Measurements from ENCODE around the gene C1QTNF12. TPM values are rescaled to one million over a fixed set of nuclear protein-coding genes. Genes with fewer than 3 reads are reported as not detected.

C1QTNF12 gene
- total RNA-seq, 4 donors from 2014 or later: 2.7 TPM; not detected in 3

GRCh38 chr1:1287288-1288110 is 41.0 kb upstream of the C1QTNF12 start:
- no peaks in the 10 kb centered on the region for H3K4me1 ChIP-seq
- H3K36me3 ChIP-seq: no peaks in the 10 kb centered on the region
- TF ChIP-seq POLR2A (IDR thresholded peaks at IDR 0.05) (no peak), CTCF (IDR thresholded peaks at IDR 0.05 in 4 of 5, conservative IDR thresholded peaks at IDR 0.05 in 1 of 5) (no peak)
- no peak overlapping the region for H3K27ac ChIP-seq
- in situ Hi-C loops (cut with MboI; ENCODE audit: low sequenced_read_pairs in 4 of 4) (no loop called here), intact Hi-C loops (cut with DNase I; ENCODE audit: low total_unique reads) (no loop called here)
- no peaks in the 10 kb centered on the region for H3K9me3 ChIP-seq
- ATAC-seq: no peak
- DNase-seq: no peak
- H3K4me3 ChIP-seq: no peak overlapping the region
- H3K27me3 ChIP-seq: peaks cover 15 to 34% (median 24%) of the 10 kb centered on the region in 3 donors

- no peak overlapping the region for H3K27ac ChIP-seq
- in situ Hi-C loops (cut with MboI; ENCODE audit: low sequenced_read_pairs in 4 of 4) (no loop called here), intact Hi-C loops (cut with DNase I; ENCODE audit: low total_unique reads) (no loop called here)
- no peak for TF ChIP-seq CTCF (IDR thresholded peaks at IDR 0.05 in 4 of 5, conservative IDR thresholded peaks at IDR 0.05 in 1 of 5)
- TF ChIP-seq POLR2A (IDR thresholded peaks at IDR 0.05): no peak
- no peak overlapping the region for H3K4me3 ChIP-seq
- H3K4me1 ChIP-seq: peaks cover 0 to 4% of the 10 kb centered on the region in 2 donors
- H3K36me3 ChIP-seq: no peaks in the 10 kb centered on the region
- DNase-seq: no peak
- no peak for ATAC-seq
- H3K9me3 ChIP-seq: no peaks in the 10 kb centered on the region
- peaks cover 15 to 34% (median 24%) of the 10 kb centered on the region in 3 donors for H3K27me3 ChIP-seq
These were observed 40.1 kb upstream of the C1QTNF12 start for GRCh38 chr1:1286313-1287261.

DNA sequence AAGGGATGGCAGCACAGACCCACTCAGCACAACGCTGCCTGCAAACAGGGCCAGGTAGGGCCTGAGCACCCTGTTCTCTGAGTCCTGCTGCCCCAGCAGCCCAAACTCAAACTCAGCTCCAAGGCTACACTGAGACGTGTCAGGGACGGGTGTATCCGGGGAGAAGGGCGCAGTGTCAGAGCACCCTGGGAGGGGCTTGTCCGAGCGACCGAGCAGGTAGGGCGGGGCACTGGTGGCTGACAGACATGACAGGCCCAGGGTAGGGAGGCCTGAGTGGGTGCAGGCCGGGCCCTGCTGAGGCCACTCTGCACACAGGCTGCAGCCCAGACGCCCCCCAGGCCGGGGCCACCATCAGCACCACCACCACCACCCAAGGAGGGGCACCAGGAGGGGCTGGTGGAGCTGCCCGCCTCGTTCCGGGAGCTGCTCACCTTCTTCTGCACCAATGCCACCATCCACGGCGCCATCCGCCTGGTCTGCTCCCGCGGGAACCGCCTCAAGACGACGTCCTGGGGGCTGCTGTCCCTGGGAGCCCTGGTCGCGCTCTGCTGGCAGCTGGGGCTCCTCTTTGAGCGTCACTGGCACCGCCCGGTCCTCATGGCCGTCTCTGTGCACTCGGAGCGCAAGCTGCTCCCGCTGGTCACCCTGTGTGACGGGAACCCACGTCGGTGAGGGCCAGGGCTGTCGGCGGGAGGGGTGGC is 39.2 kb upstream of the C1QTNF12 start:
- Histone ChIP-seq H3K36me3 (no peaks in the 10 kb centered on the region), H3K27ac (no peak overlapping the region), H3K27me3 (peaks cover 15 to 34% (median 24%) of the 10 kb centered on the region in 3 donors), H3K4me1 (peaks cover 0 to 6% of the 10 kb centered on the region in 2 donors), H3K4me3 (no peak overlapping the region), H3K9me3 (no peaks in the 10 kb centered on the region)
- DNase-seq (no peak), ATAC-seq (no peak)
- TF ChIP-seq CTCF (IDR thresholded peaks at IDR 0.05 in 4 of 5, conservative IDR thresholded peaks at IDR 0.05 in 1 of 5) (no peak), POLR2A (IDR thresholded peaks at IDR 0.05) (no peak)
- in situ Hi-C loops (cut with MboI; ENCODE audit: low sequenced_read_pairs in 4 of 4) (no loop called here), intact Hi-C loops (cut with DNase I; ENCODE audit: low total_unique reads) (no loop called here)

- TF ChIP-seq POLR2A (IDR thresholded peaks at IDR 0.05) (no peak), CTCF (IDR thresholded peaks at IDR 0.05 in 4 of 5, conservative IDR thresholded peaks at IDR 0.05 in 1 of 5) (no peak)
- intact Hi-C loops (cut with DNase I; ENCODE audit: low total_unique reads) (no loop called here), in situ Hi-C loops (cut with MboI; ENCODE audit: low sequenced_read_pairs in 4 of 4) (no loop called here)
- peaks cover 0 to 6% of the 10 kb centered on the region in 2 donors for H3K4me1 ChIP-seq
- no peak overlapping the region for H3K4me3 ChIP-seq
- no peak for ATAC-seq
- H3K27ac ChIP-seq: no peak overlapping the region
- H3K9me3 ChIP-seq: no peaks in the 10 kb centered on the region
- DNase-seq: no peak
- peaks cover 15 to 34% (median 24%) of the 10 kb centered on the region in 3 donors for H3K27me3 ChIP-seq
- no peaks in the 10 kb centered on the region for H3K36me3 ChIP-seq
These were observed 38.6 kb upstream of the C1QTNF12 start for GRCh38 chr1:1285102-1285571.
